Activated CD8-positive, alpha-beta memory T cell treated with anti-CD3 and anti-CD28 coated beads, Interleukin-2, amount 50 U/mL, for 24 hours (primary cell): Measurements from ENCODE around the gene TSHZ2.
"Not testable (repeated sequence)": the region's sequence is repeated elsewhere in the genome, so short reads cannot be mapped to it uniquely, and the experiment has no call there.

Source experiments
- DNase-seq: peaks from one replicate; pipeline ENCODE4 v3.0.0-alpha.2; 2020; ENCODE audit errors: extremely low read depth

Gene TSHZ2

DNA sequence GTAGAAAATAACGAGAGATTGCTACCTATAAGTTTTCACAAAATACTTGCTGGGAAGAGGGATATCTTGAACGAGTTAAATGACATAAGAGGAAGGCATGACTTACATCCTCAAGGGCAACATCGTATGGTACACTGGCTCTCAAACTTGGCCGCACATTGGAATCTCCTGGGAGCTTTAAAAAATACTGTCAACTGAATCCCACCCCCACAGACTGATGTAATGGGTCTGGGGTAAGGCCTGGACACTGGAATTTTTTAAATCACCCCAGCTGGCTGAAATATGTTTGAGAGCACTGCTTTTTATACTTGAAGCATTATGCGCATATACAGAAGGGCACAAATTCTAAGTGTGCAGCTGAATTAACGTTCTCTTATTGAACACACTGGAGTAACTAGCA lies 8.0 kb upstream of the TSHZ2 start:
- DNase-seq = no peak

DNA sequence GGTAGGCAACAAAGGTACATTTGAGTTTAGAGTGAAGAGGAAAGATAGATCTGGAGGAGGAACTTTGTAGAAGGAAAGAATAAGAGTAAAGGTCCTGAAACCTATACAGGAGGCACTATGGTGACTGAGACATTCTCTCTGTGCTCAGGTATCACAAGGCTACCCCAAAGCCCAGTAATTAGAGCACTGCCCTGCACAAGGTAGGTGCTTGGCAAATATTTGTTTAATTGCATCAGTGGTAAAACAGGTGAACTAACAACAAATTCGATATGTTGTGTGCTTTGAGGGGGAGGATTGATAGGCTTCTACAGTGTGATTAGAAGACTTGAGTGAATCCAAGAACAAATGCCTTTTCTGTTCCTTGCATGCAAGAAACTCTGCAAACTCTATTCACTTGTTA lies 6.8 kb upstream of the TSHZ2 start:
- no peak for DNase-seq

DNA sequence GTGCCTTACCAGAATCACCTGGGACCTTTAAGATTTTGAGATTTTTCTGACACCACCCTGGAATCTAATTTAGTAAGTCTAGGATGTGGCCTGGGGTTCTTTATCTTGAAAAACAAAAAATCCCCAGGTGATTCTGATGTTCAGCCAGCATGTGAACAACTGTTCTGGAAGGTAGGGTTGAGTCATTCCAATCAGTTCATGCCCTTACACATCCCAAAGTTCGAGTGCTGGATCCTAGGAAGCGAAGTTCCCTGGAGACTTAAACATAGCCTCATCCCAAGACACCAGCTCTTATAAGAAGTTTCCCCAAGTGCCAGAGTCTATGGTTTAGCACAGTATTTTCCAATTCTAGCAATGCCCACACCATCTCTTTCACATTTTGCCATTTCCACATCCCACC lies 6.3 kb upstream of the TSHZ2 start:
- no peak for DNase-seq

DNA sequence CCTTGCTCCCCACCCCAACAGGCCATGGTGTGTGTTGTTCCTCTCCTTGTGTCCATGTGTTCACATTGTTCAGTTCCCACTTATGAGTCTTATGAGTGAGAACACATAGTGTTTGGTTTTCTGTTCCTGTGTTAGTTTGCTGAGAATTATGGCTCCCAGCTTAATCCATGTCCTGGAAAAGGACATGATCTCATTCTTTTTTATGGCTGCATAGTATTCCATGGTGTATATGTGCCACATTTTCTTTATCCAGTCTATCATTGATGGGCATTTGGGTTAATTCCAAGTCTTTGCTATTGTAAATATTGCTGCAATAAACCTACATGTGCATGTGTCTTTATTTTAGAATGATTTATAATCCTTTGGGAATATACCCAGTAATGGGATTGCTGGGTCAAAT lies 5.6 kb upstream of the TSHZ2 start:
- DNase-seq = not testable (repeated sequence)

DNA sequence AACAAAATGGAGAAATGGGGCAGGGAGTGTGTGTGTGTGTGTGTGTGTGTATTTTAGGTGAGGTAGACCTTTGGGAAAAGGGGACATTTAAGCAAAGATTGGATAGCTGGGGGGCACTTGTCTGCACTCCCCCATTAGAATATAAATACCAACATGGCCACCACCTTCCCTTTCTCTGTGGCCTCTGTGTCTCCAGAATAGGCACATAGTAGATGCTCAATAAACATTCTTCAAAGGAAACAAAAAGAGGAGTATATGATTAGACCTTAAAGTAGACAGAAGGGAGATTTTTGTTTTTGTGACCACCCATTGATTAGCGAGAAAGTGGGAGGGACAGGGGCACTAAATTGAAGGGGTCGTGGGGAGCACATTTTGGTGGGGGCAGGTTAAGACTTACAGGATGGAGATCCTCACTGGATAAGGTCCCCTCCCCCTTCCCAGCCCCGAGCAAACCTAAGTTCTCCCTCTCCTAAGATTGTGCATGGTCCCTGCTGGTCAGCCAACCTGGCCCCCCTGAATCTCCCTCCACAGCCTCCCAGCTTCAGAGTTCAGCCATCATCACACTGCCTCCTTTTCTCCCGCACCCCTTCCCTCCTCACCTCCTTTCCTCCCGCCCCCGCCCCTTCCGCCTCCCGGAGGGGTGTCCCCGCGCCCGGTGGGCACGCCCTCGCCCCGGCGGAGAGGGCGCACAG lies 514 bp upstream of the TSHZ2 start:
- DNase-seq = no peak

DNA sequence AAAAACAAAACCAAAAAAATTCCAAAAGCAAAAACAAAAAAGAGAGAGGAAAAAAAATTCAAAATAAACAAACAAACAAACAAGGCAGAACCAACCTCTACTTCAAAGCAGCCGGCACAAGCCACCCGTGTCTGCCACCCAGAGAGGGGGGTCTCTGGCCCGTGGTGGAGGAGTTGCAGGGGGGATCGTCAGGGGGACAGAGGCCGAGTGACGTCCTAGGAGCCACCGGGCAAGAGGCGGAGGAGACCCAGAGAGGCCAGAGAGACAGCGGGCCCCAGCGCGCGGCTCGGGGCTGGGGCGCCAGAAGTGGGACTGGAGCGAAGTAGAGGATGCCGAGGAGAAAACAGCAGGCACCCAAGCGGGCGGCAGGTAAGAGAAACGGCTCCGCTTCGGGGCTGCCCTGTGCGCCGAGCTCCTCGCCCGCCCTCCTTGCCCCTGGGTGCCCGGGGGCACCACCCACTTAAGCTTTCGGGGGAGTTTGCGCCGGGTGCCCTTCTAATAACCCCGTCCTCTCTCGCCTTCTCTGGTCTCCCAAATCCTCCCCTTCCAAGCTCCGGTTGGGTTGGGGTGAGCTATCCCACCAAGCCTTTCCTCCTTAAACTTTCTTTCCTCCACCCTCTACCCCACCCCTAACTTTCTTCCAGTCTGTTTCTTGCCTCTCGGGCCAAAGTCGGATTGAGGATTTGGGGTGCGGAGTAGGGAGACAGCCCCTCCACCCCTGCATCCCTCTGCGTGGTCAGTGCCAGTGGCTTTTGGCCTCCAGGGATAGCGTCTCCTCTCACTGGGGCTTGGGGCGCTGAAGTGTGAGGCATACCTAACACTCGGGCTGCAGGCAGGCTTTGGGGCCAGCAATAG lies 1.0 kb downstream of the TSHZ2 start:
- DNase-seq = no peak

DNA sequence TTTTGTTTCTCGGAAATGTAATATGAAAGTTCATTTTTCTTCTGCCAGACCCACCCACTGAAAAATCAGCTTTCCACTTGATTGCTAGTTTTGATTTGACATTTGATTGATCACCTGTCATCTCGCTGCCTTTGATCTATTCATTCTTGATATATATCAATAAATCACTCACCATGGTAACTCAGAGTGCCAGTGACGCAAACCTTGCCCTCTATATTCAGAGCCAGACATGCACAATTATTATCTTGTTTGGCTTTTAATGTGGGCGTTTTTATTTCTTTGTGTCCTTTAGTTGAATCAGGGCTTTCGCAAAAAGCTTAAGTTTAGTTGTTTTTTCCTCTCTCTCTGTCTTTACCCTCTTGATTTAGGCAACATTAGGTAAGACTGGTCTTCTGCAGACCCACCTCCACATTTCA lies 2.0 kb downstream of the TSHZ2 start:
- no peak for DNase-seq

DNA sequence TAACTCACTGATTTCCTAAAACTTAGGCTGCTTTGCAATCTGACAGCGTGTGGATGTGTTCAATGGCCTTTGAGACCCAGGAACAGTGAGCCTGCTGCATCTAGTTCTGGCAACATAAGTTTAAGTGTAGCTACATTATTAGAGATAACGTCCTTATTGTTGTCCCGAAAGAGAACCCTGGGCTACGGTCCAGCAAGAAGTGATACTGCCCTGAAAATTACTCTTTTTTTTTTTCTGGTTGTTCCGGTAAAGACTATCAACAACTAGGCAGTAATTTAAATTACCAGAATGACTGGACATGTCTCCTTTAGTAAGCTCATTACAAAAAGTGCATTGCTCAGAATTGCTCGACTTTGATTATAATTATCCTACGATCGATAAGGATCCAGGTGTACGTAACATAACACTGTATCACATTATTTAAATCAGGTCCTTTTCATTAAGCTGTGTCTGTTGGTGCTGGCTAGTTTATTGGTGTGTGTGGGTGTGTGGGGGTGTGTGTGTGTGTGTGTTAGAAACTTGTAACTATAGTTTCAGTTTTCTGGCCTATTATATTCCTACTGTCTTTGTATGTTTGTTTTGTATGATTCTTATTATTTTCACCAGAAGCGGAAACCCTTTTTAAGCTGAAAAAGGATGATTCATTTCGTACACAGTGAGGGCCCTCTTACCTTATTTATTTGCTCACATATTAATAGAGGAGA lies 3.0 kb downstream of the TSHZ2 start:
- no peak for DNase-seq

DNA sequence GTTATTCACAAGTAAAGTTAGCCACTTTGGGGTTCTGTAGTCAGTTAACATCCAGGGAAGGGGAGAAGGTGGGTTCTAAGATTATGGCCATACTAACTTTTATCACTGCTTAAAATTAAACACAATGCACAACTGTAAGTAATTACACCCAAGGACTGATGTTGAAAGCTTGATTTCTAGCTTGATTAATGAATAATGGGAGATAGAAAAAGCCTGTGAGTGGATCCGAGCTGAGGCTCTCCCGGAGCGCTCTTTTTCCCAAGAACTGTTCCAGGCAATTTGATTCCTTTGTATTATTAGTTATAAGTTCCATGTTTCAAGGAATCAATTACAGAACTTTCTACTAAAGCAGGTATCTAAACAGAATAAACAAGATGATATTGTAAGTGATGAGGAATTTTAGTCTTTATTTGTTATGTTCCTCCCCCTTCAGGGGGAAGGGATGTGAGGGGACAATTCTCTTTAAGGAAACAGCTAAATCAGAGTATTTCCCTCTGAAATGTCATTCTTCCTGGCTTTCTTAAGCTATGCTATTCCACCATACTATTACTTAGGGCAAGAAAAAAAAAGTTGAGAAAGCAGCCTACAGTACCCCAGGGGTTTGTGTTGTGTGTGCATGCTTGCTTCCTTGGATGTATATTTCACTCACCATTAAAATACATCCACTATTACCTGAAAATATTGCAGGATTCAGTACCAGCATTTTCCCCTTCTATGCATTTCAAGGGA lies 3.8 kb downstream of the TSHZ2 start:
- DNase-seq = no peak

DNA sequence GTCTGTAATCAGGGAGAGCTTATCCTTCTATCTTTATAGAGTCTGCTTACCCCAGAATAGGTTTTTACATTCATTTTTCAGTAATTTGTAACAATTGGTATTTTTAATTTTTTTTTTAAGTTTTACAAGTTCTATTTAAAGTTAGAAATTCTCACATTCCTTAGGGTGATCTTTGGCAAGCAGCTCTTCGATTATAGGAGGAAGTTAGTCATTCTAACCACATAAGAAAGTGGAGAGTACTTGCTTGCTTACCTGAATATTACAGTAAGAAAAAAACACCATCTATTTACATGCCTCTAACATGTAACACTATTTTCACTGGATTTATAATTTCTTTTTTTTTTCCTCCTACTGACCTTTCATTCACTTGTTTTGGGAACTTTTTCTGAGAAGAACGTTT lies 6.7 kb downstream of the TSHZ2 start:
- DNase-seq = no peak

DNA sequence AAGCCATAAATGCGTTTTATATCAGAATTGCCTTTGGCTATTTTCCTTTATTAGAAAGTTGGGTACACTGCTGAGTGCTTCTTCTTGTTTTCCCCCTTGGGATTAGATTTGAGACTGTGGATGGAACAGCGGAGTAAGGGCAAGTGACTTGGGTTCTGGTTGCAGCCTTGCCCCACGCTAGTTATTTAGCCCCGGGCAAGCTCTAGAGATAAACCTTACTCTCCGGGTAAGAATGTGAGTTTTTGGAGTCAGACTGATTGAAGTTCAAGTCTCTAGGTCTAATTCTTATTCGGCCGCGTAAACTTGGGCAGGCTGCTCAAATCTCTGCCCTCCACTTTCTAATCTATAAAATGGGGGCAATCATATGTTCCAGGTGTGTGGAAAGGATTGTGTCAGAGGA lies 8.9 kb downstream of the TSHZ2 start:
- no peak for DNase-seq

DNA sequence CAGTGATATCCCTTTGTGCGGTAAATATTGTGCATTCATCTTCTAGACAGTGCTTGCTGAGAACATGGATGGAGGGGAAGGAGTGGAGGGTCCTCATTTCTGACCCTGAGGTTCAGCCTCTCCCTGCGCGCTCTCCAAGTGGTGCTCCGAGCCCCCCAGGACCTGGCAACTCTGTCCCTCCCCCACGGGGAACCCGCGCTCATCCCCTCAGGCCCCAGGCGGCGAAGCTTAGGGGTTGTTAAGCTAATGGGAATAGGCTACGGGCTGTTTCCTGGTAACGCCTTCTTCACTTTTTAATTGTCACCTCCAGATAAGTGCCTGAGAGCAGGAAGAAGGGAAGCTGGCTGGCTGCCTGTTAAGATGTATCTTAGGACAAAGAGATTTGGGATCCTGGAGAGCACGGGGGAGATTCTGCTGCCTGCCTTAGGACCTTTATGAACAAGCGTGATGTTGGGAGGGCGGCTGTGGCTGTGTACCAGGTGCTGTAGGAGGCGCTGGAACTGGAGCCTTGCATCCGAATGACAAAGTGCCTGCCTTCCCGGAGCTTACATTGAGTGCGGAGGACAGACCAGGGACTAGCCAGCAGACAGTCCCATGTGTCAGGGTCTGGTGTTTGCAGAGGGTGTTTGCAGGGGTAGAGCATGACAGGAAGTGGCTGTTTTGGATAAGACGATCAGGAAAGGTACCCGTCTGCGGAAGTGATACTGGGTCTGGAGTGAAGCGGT lies 11.7 kb downstream of the TSHZ2 start:
- DNase-seq = no peak

DNA sequence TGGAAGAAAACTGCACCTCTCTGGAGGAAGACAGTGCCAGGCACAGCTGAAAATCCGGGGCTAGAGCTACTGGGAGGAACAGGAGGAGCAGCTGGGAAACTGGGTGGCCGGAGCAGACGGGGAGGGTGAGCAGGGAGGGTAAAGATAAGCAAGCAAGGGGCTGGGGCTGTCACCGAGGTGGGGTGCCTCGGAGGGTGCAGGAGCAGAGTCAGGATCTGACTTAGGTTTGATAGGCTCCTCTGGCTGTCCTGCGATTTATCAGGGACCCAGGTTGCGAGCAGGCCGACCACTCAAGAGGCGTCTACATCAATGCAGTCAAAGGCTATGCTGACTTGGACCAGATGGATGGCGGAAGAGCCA lies 12.3 kb downstream of the TSHZ2 start:
- DNase-seq = no peak

DNA sequence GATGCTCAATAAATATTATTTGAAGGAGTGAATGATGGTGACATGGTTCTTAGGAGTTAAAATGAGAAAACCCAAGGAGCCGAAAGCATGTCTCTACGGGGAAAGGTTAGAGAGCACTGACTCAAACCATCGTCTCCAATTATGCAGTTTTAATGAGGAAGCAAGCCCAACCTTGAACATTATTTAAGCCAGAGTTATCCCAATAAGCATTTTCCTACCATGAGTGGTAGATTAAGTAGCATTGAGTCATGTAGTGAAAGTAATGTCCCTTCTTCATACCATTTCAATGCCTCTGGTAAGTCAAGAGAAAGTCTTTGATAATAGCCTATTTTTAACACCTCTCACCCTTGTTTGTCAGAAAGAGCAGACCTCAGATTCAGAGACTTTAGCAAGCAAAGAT lies 13.5 kb downstream of the TSHZ2 start:
- no peak for DNase-seq

DNA sequence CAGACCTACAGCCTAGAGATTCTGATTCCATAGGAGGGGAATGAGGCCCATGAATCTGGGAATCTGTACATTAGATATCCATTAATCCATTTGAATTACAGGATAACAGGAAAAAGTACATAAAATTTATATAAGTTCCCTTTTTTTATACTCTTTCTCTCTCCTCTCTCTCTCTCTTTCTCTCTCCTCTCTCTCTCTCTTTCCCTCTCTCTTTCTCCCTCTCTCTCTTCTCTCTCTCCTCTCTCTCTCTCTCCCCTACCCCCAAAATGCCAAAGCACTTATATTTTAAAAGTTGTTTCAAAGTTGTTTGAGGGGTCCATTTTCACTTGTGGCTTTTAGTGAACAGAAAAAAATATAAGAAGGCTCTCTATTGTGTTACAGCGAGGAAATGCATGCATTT lies 15.1 kb downstream of the TSHZ2 start:
- no peak for DNase-seq

DNA sequence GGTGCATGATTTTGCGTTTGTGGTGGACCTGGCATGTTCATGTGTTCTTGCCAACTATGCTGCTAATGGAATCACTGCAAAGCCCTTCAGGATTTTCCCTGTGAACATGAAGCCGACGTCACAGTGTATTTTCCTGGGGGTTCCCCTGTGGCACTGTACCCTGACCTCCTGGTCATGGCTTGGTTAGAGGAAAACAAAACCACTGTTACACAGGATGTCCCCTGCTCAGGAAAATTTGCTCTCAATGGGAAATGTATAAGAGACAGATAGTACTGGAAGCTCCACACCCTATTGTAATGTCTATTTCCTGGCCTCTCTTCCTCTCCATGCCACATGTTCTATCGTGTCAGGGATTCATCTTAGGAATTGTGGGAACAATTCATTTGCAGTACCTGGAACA lies 19.7 kb downstream of the TSHZ2 start:
- DNase-seq = no peak

DNA sequence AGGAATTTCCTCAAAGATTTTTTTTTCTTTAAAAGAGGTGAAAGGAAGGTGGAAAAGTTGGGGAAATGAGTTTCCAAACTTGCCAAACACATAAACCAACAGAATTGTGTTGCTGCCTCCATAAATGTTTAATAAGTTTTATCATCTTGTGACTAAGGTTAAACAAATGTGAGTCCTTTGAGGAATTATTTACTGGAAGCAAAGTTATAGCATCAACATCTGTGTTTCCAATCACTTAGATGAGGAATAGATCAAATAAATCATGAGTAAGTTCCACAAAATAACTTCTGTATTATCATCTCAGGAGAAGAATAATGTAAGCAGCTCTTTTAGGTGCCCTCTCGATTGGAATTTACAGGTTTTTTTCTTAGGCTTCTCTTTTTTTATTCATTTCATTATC lies 20.5 kb downstream of the TSHZ2 start:
- no peak for DNase-seq

DNA sequence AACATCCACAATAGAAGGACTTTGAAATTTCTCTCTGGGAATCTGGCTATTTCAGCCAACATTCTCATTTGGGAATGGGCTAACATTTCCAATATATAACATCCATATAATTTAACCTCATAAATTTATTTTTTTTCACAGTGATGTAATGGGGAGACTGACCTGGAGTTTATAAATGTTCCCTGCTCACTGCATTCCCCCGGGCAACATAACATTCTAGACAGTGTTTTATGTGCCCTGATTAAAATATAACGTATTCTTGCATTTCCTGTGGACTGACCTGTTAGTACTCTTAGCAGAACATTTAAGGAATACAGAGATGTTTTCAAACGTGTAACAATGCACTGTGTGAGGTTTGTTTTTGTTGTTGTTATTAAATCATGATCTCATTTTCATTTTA lies 20.9 kb downstream of the TSHZ2 start:
- no peak for DNase-seq

DNA sequence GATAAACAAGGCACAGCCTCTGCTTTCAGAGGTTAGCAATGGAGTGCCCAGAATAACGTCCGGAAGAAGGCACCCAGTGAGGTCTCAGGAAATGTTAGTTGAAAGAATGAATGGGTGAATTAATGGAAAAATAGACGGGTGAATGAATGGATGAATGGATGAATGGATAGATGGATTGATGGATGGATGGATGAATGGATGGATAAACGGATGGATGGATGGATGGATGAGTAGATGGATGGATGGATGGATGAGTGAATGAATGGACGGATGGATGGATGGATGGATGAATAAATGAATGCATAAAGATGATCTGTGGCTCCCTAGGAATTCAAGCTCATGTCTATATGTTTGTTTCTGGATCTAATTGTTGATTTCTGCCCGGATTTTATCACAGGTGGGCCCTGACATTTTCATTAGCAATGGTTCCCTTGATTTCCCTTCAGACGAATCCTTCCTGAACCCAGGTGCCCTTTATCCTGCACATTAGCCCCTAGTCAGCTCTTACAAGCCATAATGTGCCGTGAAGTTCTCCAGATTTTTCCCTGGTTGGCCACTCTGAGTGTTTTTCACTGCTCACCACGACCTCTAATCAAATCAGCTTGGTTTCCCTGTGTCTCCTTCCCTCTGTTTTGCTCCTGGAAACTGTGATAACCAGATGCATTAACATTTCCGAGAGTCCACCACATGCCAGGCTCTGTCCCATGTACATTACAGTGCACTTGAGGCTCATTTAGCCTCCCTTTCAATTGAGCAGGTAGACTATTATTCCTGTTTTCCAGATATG lies 22.2 kb downstream of the TSHZ2 start:
- no peak for DNase-seq

DNA sequence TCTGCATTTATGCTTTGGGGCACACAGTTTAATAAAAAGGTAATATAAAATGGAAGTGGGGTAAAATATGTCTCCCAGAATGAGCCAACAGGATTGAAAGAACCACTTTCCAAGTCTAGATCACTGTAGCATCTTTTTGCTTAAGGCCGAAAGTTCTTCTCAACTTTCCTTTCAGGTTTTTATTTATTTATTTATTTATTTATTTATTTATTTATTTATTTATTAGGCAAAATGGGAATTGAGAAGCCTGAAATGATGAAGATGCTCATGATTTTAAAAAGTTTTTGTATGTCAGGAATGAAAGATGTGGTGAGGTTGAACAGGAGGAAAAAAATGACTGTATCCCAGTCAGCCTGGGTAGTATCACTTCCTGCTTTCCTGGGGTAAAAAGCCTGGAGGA lies 24.0 kb downstream of the TSHZ2 start:
- DNase-seq = no peak

DNA sequence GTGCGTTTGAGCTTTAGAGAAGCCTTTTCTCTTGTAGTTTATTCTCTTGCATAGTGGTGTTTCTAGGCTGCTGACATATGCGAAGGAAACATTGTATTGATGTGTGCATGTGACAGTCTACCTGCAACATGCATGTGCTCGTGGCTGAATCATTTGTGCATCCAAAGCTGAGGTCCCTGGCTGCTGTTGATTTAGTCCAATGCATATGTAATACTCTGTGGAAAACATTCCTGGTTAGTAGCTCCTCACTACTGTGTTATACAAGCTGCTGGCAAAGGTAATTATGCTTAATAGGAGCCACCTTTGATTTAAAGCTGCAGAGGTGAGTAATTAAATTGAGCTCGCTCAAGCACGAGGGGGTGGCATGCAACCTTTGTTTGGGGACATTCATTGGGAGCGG lies 24.5 kb downstream of the TSHZ2 start:
- DNase-seq = no peak
